Ishikawa (cell line): ENCODE measurements around the gene BTBD16.

Experiments used
- CEBPB ChIP-seq: IDR thresholded peaks from 2 replicates; pipeline ENCODE4 v1.6.1; 2012
- CREB1 ChIP-seq: IDR thresholded peaks from 2 replicates; pipeline ENCODE4 v1.6.1; 2012; ENCODE audit warnings: low read depth
- EGR1 ChIP-seq: IDR thresholded peaks from 2 replicates; pipeline ENCODE4 v1.6.1; 2012
- EP300 ChIP-seq: IDR thresholded peaks from 2 replicates; pipeline ENCODE4 v1.6.1; 2012; ENCODE audit warnings: borderline replicate concordance
- FOXM1 ChIP-seq: IDR thresholded peaks from 2 replicates; pipeline ENCODE4 v1.6.1; 2012; ENCODE audit warnings: low read depth, borderline replicate concordance
- MAX ChIP-seq: IDR thresholded peaks from 2 replicates; pipeline ENCODE4 v1.6.1; 2012
- NFIC ChIP-seq: IDR thresholded peaks from 2 replicates; pipeline ENCODE4 v1.6.1; 2012
- RAD21 ChIP-seq: IDR thresholded peaks from 2 replicates; pipeline ENCODE4 v1.6.1; 2012; ENCODE audit warnings: low read depth
- REST ChIP-seq: IDR thresholded peaks from 2 replicates; pipeline ENCODE4 v1.6.1; 2012; ENCODE audit warnings: low read depth, mild to moderate bottlenecking
- TAF1 ChIP-seq: IDR thresholded peaks from 2 replicates; pipeline ENCODE4 v1.6.1; 2012; ENCODE audit warnings: low read depth, mild to moderate bottlenecking
- TCF12 ChIP-seq: IDR thresholded peaks from 2 replicates; pipeline ENCODE4 v1.6.1; 2012; ENCODE audit warnings: low read depth
- TEAD4 ChIP-seq: IDR thresholded peaks from 2 replicates; pipeline ENCODE4 v1.6.1; 2012
- USF1 ChIP-seq: IDR thresholded peaks from 2 replicates; pipeline ENCODE4 v1.6.1; 2012
- YY1 ChIP-seq: IDR thresholded peaks from 2 replicates; pipeline ENCODE4 v1.6.1; 2012; ENCODE audit warnings: low read depth
- ZBTB7A ChIP-seq: IDR thresholded peaks from 2 replicates; pipeline ENCODE4 v1.6.1; 2012; ENCODE audit warnings: low read depth

Gene BTBD16

GRCh38 chr10:122285506-122286444 lies 14.7 kb downstream of the BTBD16 start:
- TF ChIP-seq MAX (no peak), CREB1 (no peak), TEAD4 (no peak), ZBTB7A (no peak), RAD21 (no peak), USF1 (no peak), EP300 (no peak), TAF1 (no peak), REST (no peak), CEBPB (no peak)

- 0 out of 2 replicates have a peak, but pooled peaks have one; percentile 16 for TF ChIP-seq MAX
- TF ChIP-seq NFIC: 0 out of 2 replicates have a peak, but pooled peaks have one; percentile 40
- TF ChIP-seq CREB1: no peak
- TF ChIP-seq RAD21: peak; percentile 22; the same call in 1 of the 2 replicates
- TF ChIP-seq EP300: peak; percentile 50; the same call in 1 of the 2 replicates
- no peak for TF ChIP-seq TAF1
- no peak for TF ChIP-seq USF1
- peak; percentile 72 for TF ChIP-seq TCF12
Measured at GRCh38 chr10:122286867-122287266, 15.8 kb downstream of the BTBD16 start.

GRCh38 chr10:122287570-122287969 lies 16.5 kb downstream of the BTBD16 start:
- no peak for TF ChIP-seq ZBTB7A
- no peak for TF ChIP-seq MAX
- TF ChIP-seq TAF1: no peak
- TF ChIP-seq TCF12: no peak
- no peak for TF ChIP-seq TEAD4
- no peak for TF ChIP-seq REST
- TF ChIP-seq CREB1: no peak
- TF ChIP-seq NFIC: no peak
- TF ChIP-seq RAD21: no peak
- TF ChIP-seq USF1: no peak
- no peak for TF ChIP-seq FOXM1
- TF ChIP-seq EGR1: no peak
- TF ChIP-seq EP300: no peak
- TF ChIP-seq YY1: no peak
- TF ChIP-seq CEBPB: no peak

- no peak for TF ChIP-seq EGR1
- TF ChIP-seq CEBPB: no peak
- no peak for TF ChIP-seq TEAD4
- no peak for TF ChIP-seq RAD21
- TF ChIP-seq FOXM1: no peak
- TF ChIP-seq TAF1: no peak
- no peak for TF ChIP-seq TCF12
- no peak for TF ChIP-seq ZBTB7A
- TF ChIP-seq CREB1: no peak
Measured at GRCh38 chr10:122288262-122288661, 17.2 kb downstream of the BTBD16 start.

- TF ChIP-seq CEBPB (no peak), YY1 (no peak), MAX (no peak), TCF12 (no peak), REST (no peak)
Measured at GRCh38 chr10:122288917-122289316, 17.8 kb downstream of the BTBD16 start.
